ENCODE data around the gene BYSL. TPM values are rescaled to one million over a fixed set of nuclear protein-coding genes. Genes with fewer than 3 reads are reported as not detected.

Gene BYSL
- total RNA-seq, 4 donors from 2014 or later, result 4.1 to 12.2 (median 7.7) TPM

DNA sequence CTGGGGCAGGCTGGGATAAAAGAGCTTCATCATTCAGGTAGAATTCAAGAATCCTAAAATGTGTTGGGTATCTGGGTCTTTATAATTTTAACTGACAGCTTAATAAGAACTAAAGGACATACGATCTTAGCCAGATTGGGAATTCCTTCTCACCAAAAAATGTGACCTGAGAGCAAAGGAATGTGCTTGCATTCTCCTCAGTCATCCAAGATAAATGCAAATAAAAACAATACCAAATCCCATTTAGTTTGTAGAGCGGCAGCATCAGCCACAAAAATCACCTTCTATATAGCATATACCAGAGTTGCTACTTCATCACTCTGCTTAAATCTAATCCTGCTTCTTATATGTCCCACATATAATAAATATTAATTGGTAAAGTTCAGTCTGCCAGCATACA is 43.1 kb upstream of the BYSL start:
- H3K4me3 ChIP-seq (ENCODE audit: low read depth, poor library complexity, severe bottlenecking), result no peak overlapping the region
- no peak for DNase-seq (ENCODE audit: low spot score in 2 of 2)
- intact Hi-C loops (cut with DNase I; ENCODE audit: low total_unique reads), result no loop called here
- TF ChIP-seq, protein P1, sequence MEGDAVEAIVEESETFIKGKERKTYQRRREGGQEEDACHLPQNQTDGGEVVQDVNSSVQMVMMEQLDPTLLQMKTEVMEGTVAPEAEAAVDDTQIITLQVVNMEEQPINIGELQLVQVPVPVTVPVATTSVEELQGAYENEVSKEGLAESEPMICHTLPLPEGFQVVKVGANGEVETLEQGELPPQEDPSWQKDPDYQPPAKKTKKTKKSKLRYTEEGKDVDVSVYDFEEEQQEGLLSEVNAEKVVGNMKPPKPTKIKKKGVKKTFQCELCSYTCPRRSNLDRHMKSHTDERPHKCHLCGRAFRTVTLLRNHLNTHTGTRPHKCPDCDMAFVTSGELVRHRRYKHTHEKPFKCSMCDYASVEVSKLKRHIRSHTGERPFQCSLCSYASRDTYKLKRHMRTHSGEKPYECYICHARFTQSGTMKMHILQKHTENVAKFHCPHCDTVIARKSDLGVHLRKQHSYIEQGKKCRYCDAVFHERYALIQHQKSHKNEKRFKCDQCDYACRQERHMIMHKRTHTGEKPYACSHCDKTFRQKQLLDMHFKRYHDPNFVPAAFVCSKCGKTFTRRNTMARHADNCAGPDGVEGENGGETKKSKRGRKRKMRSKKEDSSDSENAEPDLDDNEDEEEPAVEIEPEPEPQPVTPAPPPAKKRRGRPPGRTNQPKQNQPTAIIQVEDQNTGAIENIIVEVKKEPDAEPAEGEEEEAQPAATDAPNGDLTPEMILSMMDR (IDR thresholded peaks at IDR 0.05), result no peak
- TF ChIP-seq POLR2A (IDR thresholded peaks at IDR 0.05), result no peak
- WGBS, 2 donors, result 93 to 97% methylated on average over 2 of the region's 2 CpGs

DNA sequence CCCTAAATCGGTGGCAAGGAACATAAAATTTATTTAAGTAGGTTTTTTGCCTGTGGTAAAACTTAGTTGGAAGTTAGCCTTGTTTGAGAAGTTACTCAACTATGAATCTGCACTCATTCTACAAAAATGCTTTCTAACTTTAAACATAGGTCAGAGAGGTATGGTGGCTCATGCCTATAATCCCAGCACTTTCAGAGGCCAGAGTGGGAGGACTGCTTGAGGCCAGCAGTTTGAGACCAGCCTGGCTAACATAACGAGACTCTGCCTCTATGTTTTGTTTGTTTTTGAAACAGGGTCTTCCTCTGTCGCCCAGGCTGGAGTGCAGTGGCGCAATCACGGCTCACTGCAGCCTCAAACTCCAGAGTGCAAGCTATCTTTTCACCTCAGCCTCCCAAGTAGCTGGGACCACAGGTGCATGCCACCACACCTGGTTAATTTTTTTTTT is 42.3 kb upstream of the BYSL start:
- intact Hi-C loops (cut with DNase I; ENCODE audit: low total_unique reads), result no loop called here
- no peak overlapping the region for H3K4me3 ChIP-seq (ENCODE audit: low read depth, poor library complexity, severe bottlenecking)
- DNase-seq (ENCODE audit: low spot score in 2 of 2), result no peak
- TF ChIP-seq, protein P1 (IDR thresholded peaks at IDR 0.05), result no peak
- TF ChIP-seq POLR2A (IDR thresholded peaks at IDR 0.05), result no peak
- 80 to 84% methylated on average over 5 of the region's 5 CpGs for whole genome bisulfite sequencing, 2 donors

DNA sequence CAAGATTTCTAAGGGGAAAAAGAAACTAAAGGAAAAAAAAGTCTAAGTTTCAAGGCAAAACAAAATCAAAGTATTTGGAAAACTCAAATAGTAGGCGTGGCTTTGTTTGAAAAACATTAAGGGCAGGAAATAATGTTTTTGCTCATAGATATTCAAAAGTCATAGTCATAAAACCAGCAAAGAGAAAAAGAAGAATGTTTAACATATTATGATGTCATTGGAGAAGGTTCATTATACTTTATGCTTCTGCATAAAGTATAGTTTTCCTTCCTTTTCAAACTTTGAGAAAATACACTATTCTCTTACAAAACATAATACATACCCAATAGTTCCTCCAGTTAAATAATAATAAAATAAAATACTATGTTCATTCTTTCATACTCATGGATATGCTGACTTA is 39.8 kb upstream of the BYSL start:
- intact Hi-C loops (cut with DNase I; ENCODE audit: low total_unique reads), result no loop called here
- DNase-seq (ENCODE audit: low spot score in 2 of 2), result no peak
- WGBS, 2 donors, result 96 to 98% methylated on average over 1 of the region's 1 CpG
- no peak overlapping the region for H3K4me3 ChIP-seq (ENCODE audit: low read depth, poor library complexity, severe bottlenecking)
- TF ChIP-seq, protein P1 (IDR thresholded peaks at IDR 0.05), result no peak
- no peak for TF ChIP-seq POLR2A (IDR thresholded peaks at IDR 0.05)

DNA sequence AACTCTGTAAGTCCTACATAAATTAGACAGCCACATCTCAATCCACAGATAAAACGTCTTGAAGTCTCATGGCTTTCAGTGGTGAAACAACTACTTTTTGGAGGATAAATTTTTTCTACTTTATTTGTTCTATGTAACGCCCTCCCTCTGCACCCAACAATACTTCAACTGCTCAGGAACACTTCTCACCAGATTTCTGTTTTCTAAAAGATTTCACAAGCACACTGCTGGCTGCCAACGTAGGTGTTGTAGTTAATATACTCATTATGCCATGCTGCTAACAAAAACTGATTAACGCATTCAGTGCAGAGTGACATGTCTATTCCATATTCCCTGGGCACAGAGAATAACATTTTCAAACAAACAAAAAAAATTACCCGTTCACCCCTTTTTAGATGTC is 36.3 kb upstream of the BYSL start:
- WGBS, 2 donors, result 88 to 92% methylated on average over 5 of the region's 5 CpGs
- intact Hi-C loops (cut with DNase I; ENCODE audit: low total_unique reads), result no loop called here
- TF ChIP-seq, protein P1 (IDR thresholded peaks at IDR 0.05), result no peak
- TF ChIP-seq POLR2A (IDR thresholded peaks at IDR 0.05), result no peak

DNA sequence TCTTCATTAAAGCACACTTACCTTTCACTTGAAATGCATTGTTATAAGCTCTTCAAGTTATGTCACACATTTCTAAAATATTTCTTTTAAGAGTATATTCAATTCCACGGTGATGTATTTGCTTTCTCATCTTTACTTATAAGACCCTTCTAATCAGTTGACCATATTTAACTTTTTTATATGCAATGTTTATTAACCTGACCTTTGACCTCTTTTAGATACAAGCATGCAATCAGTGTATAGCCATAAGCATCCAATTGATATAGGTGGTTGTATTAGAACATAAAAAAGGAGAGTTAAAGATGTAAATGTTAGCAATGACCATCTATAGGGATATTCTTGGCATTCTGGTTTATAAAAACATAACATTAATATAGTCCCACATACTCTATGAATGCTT is 35.4 kb upstream of the BYSL start:
- DNase-seq (ENCODE audit: low spot score in 2 of 2), result no peak
- WGBS, 2 donors, result 97 to 98% methylated on average over 1 of the region's 1 CpG
- no peak overlapping the region for H3K4me3 ChIP-seq (ENCODE audit: low read depth, poor library complexity, severe bottlenecking)
- TF ChIP-seq POLR2A (IDR thresholded peaks at IDR 0.05), result no peak
- TF ChIP-seq, protein P1 (IDR thresholded peaks at IDR 0.05), result no peak
- intact Hi-C loops (cut with DNase I; ENCODE audit: low total_unique reads), result no loop called here

More for the DNA sequence above, 36.3 kb upstream of the BYSL start:
- no peak overlapping the region for H3K4me3 ChIP-seq (ENCODE audit: low read depth, poor library complexity, severe bottlenecking)
- no peak for DNase-seq (ENCODE audit: low spot score in 2 of 2)

DNA sequence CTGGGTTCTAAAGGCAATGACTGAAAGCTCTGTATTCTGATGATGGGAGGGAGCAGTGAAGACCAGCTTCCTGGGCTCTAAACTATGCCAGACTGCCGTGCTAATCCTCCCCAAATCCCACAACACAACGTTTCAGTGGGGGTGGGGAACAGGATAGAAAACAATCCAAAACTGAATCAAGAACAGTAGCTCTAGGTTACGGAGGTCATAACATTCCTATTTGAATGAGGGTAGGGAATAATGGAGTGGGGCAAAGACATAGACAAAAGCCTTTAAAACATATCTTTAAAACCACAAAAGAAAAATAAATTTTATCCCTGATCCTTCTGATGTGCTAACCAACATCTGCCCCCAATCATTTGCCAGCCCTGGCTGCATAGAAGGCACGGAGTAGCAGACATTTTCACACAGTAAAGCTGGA is 34.0 kb upstream of the BYSL start:
- no peak for TF ChIP-seq POLR2A (IDR thresholded peaks at IDR 0.05)
- TF ChIP-seq, protein P1 (IDR thresholded peaks at IDR 0.05), result no peak
- H3K4me3 ChIP-seq (ENCODE audit: low read depth, poor library complexity, severe bottlenecking), result no peak overlapping the region
- intact Hi-C loops (cut with DNase I; ENCODE audit: low total_unique reads), result no loop called here
- 51 to 53% methylated on average over 4 of the region's 4 CpGs for WGBS, 2 donors
- DNase-seq (ENCODE audit: low spot score in 2 of 2), result no peak
